A549 treated with AZD9567 at 1 μM for 4 hours (cell line): Measurements from ENCODE around the gene RNU1-2. TPM values are rescaled to one million over a fixed set of nuclear protein-coding genes. Genes with fewer than 3 reads are reported as not detected.

Source experiments
- total RNA-seq: library from RNA; stranded (reverse); fragments of 200-300 nt; extraction: Qiagen RNA extraction; gene quantifications from 5 replicates; pipeline ENCODE4 v1.2.3, GENCODE V29; 2022; ENCODE audit not compliant: insufficient read depth

The RNU1-2 gene
- 4.3 TPM in 1 of 5 replicates, not detected in the others for total RNA-seq

DNA sequence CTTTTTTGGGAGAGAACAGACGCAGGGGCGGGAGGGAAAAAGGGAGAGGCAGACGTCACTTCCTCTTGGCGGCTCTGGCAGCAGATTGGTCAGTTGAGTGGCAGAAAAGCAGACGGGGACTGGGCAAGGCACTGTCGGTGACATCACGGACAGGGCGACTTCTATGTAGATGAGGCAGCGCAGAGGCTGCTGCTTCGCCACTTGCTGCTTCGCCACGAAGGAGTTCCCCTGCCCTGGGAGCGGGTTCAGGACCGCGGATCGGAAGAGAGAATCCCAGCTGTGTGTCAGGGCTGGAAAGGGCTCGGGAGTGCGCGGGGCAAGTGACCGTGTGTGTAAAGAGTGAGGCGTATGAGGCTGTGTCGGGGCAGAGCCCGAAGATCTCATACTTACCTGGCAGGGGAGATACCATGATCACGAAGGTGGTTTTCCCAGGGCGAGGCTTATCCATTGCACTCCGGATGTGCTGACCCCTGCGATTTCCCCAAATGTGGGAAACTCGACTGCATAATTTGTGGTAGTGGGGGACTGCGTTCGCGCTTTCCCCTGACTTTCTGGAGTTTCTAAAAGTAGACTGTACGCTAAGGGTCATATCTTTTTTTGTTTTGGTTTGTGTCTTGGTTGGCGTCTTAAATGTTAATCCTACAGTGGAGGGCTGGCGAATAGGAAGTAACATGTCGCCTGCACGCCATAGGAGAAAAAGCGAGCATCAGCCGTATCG lies at the start of gene RNU1-2:
Gene RNU1-2, plus strand, starts transcription at position 383 of the 718 bp plus-strand sequence.

DNA sequence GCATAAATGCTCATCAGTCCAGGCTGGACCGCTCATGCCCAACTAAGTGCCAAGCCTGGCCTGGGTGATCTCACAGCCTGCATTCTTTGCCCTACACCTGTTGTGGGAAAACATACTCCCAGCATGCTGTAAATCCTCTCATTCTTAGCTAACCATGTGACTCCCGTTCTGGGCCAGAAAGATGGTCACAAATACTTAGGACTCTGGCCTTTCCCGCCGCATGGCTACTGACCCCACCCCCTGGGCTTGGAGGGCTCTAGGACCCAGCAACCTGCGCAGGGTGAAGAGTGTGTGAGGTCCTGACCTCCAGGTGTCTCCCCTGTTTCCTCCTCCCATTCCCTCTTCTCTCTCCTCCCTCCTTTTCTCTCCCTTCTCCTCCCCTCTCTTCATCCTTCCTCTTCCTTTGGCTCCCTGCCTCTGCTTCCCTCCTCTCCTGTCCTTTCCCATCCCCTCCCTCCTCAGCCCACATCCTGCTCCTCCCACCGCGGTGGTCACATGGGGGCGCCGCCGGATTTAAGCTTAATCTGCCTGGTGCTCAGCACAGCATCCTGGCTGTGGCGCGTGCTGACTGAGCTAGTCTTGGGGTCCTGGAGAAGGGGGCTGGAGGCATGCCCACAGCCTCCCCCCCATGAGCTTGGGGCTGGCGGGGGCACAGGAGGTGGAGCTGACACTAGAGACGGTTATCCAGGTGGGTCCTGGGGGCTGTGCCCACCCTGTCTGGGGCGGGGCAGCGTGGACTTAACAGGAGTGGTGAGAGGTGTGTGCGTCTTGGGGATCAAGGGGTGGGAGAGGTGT lies 25.8 kb downstream of the RNU1-2 start, which contains the start of gene CROCC:
Gene CROCC, plus strand, starts transcription at position 541 of the 795 bp plus-strand sequence. Its CDS starts 88 bp downstream, at position 629.

Other genes starting within 250 kb of the RNU1-2 start
- 4.3 TPM in 1 of 5 replicates, not detected in the others for gene RNU1-3, start 229.0 kb upstream of the RNU1-2 start, total RNA-seq
- gene RNU1-4, start 155.5 kb upstream of the RNU1-2 start, total RNA-seq, result 4.3 TPM in 1 of 5 replicates, not detected in the others
- gene CROCC, start 26.0 kb downstream of the RNU1-2 start, total RNA-seq, result 2.9 to 10.0 TPM (median 8.4 TPM) in 5 replicates
- 0.21 to 2.3 TPM (median 0.62 TPM) in 5 replicates for gene MFAP2, start 84.6 kb downstream of the RNU1-2 start, total RNA-seq
- 20.3 to 28.7 TPM (median 25.6 TPM) in 5 replicates for gene ATP13A2, start 115.9 kb downstream of the RNU1-2 start, total RNA-seq
- gene SDHB, start 158.1 kb downstream of the RNU1-2 start, total RNA-seq, result 103 to 111 TPM (median 107 TPM) in 5 replicates
- 0.64 to 1.5 TPM (median 1.1 TPM) in 5 replicates for gene PADI2, start 223.5 kb downstream of the RNU1-2 start, total RNA-seq